Measurements from ENCODE around the gene PGM5. TPM values are rescaled to one million over a fixed set of nuclear protein-coding genes. Genes with fewer than 3 reads are reported as not detected.
"Not testable (repeated sequence)": the region's sequence is repeated elsewhere in the genome, so short reads cannot be mapped to it uniquely, and the experiment has no call there.

PGM5 gene
- total RNA-seq, 1 donor from 2014 or later = 70.9 TPM

- DNase-seq (ENCODE audit: low spot score in 2 of 2); H3K27me3 ChIP-seq; H3K4me3 ChIP-seq; H3K27ac ChIP-seq; intact Hi-C loops (cut with DNase I); H3K9me3 ChIP-seq; H3K4me1 ChIP-seq: not testable (repeated sequence)
- peaks cover 0 to 18% of the 10 kb centered on the region in 2 donors for H3K36me3 ChIP-seq
These were observed 40.6 kb downstream of the PGM5 start for GRCh38 chr9:68397095-68397423.

- H3K9me3 ChIP-seq; H3K4me3 ChIP-seq; H3K27ac ChIP-seq; H3K4me1 ChIP-seq; DNase-seq (ENCODE audit: low spot score in 2 of 2); intact Hi-C loops (cut with DNase I); H3K27me3 ChIP-seq: not testable (repeated sequence)
- H3K36me3 ChIP-seq = peaks cover 0 to 11% of the 10 kb centered on the region in 2 donors
These were observed 41.4 kb downstream of the PGM5 start for GRCh38 chr9:68397796-68398195.

GRCh38 chr9:68398324-68398723 lies 41.9 kb downstream of the PGM5 start:
- H3K4me1 ChIP-seq; H3K27me3 ChIP-seq; H3K27ac ChIP-seq; H3K9me3 ChIP-seq; H3K36me3 ChIP-seq; intact Hi-C loops (cut with DNase I); H3K4me3 ChIP-seq; DNase-seq (ENCODE audit: low spot score in 2 of 2): not testable (repeated sequence)

GRCh38 chr9:68404421-68405185 lies 48.2 kb downstream of the PGM5 start:
- intact Hi-C loops (cut with DNase I); H3K4me3 ChIP-seq; H3K9me3 ChIP-seq; H3K4me1 ChIP-seq; H3K27ac ChIP-seq; DNase-seq (ENCODE audit: low spot score in 2 of 2); H3K27me3 ChIP-seq; H3K36me3 ChIP-seq: not testable (repeated sequence)

- DNase-seq (ENCODE audit: low spot score in 2 of 2); H3K27ac ChIP-seq; intact Hi-C loops (cut with DNase I); H3K4me3 ChIP-seq; H3K27me3 ChIP-seq; H3K9me3 ChIP-seq; H3K4me1 ChIP-seq; H3K36me3 ChIP-seq: not testable (repeated sequence)
These were observed 55.5 kb downstream of the PGM5 start for GRCh38 chr9:68411865-68412264.

GRCh38 chr9:68412754-68413153 lies 56.3 kb downstream of the PGM5 start:
- H3K4me3 ChIP-seq; H3K9me3 ChIP-seq; H3K4me1 ChIP-seq; H3K27ac ChIP-seq; H3K27me3 ChIP-seq; intact Hi-C loops (cut with DNase I); DNase-seq (ENCODE audit: low spot score in 2 of 2); H3K36me3 ChIP-seq: not testable (repeated sequence)

- H3K36me3 ChIP-seq; H3K9me3 ChIP-seq; intact Hi-C loops (cut with DNase I); H3K4me1 ChIP-seq; DNase-seq (ENCODE audit: low spot score in 2 of 2); H3K27ac ChIP-seq; H3K4me3 ChIP-seq; H3K27me3 ChIP-seq: not testable (repeated sequence)
These were observed 58.7 kb downstream of the PGM5 start for GRCh38 chr9:68415065-68415464.

- Histone ChIP-seq H3K36me3 (no peaks in the 10 kb centered on the region), H3K27ac (no peak overlapping the region), H3K4me3 (no peak overlapping the region), H3K27me3 (no peaks in the 10 kb centered on the region), H3K4me1 (peaks cover 0 to 3% of the 10 kb centered on the region in 2 donors), H3K9me3 (no peaks in the 10 kb centered on the region)
- DNase-seq (ENCODE audit: low spot score in 2 of 2) = no peak
- no peak for TF ChIP-seq CTCF (IDR thresholded peaks at IDR 0.05)
- intact Hi-C loops (cut with DNase I) = no loop called here
These were observed 60.6 kb downstream of the PGM5 start for GRCh38 chr9:68416936-68417564.

GRCh38 chr9:68417762-68418161 lies 61.4 kb downstream of the PGM5 start:
- no peak for TF ChIP-seq CTCF (IDR thresholded peaks at IDR 0.05)
- Histone ChIP-seq H3K4me3 (no peak overlapping the region), H3K27ac (peak overlapping the region in 1 of 2 donors; percentile 13), H3K27me3 (no peaks in the 10 kb centered on the region), H3K9me3 (no peaks in the 10 kb centered on the region), H3K36me3 (peaks cover 0 to 2% of the 10 kb centered on the region in 2 donors), H3K4me1 (peaks cover 0 to 3% of the 10 kb centered on the region in 2 donors)
- no peak for DNase-seq (ENCODE audit: low spot score in 2 of 2)
- intact Hi-C loops (cut with DNase I) = no loop called here
